HG03457 (cell line): ENCODE data around the gene DNA2.

ENCODE experiments used
- ATAC-seq: cut with Tn5 transposase; IDR thresholded peaks from one replicate; pipeline ENCODE4 v1.9.1; 2021; ENCODE audit warnings: moderate number of reproducible peaks; ENCODE audit not compliant: unreplicated experiment

Gene DNA2

DNA sequence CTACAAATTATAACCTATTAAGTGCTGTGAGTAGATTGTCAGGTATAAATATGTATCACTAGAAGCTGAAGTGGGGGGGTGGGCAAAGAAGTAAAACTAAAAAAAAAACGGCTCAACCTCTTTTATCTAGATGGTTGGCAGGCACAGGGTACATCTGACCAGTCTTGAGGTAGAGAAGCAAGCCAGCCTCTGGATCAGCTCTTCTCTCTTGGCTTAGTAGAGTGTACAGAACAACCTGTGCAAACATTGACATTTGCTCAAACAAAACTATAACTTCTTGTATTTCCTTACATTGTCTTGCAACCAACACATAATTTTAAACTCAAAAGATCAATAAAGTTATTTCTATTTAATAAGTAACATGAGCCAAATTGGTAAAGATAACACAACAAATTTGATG lies 25.6 kb downstream of the DNA2 start:
- no peak for ATAC-seq

GRCh38 chr10:68442971-68443370 lies 28.8 kb downstream of the DNA2 start:
- ATAC-seq, result no peak

GRCh38 chr10:68440898-68441297 lies 30.9 kb downstream of the DNA2 start:
- ATAC-seq, result no peak

GRCh38 chr10:68435803-68436202 lies 36.0 kb downstream of the DNA2 start:
- no peak for ATAC-seq

GRCh38 chr10:68434657-68435056 lies 37.1 kb downstream of the DNA2 start:
- ATAC-seq, result no peak

DNA sequence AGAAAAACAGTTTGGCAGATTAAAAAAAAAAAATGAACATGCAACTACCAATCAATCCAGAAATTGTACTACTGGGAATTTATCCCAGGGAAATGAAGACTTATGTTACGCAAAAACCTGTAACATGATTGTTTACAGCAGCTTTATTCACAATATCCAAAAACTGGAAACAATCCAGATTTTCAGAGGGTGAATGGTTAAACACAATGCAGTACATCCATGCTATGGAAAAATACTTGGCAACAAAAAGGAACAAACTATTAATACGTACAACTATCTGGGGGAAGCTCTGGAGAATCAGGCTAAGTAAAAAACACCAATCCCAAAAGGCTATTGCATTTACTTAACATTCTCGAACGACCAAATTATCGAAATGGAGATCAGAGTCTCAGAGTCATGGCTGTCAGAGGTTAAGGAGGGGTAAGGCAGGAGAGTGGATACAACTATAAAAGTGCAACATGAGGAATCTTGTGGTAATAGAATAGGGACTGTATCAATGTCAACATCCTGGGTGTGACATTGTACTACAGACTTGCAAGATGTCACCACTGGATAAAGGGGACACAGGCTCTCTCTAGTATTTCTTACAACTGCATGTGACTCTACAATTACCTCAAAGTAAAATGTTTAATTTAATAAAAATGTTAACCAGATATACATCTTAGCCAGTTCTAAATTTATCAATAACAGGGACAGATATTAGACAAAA lies 43.2 kb downstream of the DNA2 start:
- ATAC-seq, result no peak

- ATAC-seq, result no peak
These were observed 47.2 kb downstream of the DNA2 start for GRCh38 chr10:68424454-68425014.

GRCh38 chr10:68423522-68423921 lies 48.3 kb downstream of the DNA2 start:
- no peak for ATAC-seq

GRCh38 chr10:68419376-68419775 lies 52.4 kb downstream of the DNA2 start:
- ATAC-seq, result no peak

DNA sequence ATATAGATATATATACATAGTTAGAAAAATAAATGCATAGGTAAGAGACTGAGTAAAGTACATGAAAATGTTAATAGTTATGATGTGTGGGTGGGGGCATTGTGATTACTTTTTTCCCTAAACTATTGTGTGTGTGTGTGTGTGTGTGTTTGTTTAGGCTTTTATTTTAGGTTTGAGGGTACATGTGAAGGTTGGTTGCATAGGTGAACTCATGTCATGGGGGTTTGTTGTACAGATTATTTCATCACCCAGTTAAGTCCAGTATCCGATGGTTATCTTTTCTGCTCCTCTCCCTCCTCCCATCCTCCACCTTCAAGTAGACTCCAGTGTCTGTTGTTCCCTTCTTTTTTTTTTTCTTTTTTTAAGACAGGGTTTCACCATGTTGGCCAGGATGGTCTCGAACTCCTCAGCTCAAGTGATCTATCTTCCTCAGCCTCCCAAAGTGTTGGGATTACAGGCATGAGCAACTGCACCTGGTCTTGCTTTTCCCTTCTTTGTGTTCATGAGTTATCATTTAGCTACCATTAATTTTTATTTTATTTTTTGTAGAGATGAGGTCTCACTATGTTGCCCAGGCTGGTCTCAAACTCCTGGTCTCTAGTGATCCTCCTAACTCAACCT lies 62.8 kb downstream of the DNA2 start:
- ATAC-seq, result no peak

DNA sequence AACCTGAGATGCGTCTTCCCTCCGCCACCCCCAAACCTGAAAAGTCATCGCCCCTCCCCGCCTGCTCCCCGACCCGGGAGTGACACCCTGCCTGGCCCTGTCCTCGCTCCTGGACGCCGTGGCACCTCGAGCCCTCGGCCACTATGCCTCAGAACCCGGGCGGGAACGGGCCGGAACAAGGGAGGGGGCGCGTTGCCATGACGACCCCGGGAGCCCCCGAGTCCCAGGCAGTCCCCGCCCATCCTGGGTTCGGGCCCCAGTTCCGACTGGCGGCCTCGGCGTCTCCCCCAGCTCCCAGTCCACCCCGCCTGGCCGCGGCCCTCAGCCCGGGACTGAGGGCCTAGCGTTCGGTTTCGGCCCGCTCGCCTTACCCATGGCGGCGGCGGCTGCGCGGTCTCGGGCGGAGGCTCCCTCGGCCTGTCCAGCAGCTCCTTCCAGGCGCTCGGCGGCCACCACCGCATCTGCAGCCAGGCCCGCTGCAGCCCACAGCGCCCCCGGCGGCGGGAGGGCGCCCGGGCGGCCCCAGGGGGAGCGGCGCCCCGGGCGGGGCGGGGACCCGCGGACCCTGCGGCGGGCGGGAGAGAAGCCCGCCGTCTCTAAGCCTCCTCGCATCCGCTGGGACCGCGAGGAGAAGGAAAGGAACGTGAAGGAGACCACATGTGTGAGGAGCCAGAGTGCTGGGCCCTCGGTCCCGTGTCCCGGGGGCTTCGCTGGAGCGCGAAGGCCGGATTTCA lies 64.8 kb downstream of the DNA2 start, which contains the start of gene RUFY2:
Gene RUFY2, minus strand, starts transcription at position 463 of the 734 bp plus-strand sequence. Its CDS starts 88 bp downstream, at position 375.
- peak; percentile 93 for ATAC-seq

GRCh38 chr10:68406111-68406814 lies 65.5 kb downstream of the DNA2 start:
- peak; percentile 28 for ATAC-seq

- ATAC-seq, result no peak
These were observed 68.1 kb downstream of the DNA2 start for GRCh38 chr10:68403701-68404100.

GRCh38 chr10:68402276-68402675 lies 69.5 kb downstream of the DNA2 start:
- ATAC-seq, result no peak

DNA sequence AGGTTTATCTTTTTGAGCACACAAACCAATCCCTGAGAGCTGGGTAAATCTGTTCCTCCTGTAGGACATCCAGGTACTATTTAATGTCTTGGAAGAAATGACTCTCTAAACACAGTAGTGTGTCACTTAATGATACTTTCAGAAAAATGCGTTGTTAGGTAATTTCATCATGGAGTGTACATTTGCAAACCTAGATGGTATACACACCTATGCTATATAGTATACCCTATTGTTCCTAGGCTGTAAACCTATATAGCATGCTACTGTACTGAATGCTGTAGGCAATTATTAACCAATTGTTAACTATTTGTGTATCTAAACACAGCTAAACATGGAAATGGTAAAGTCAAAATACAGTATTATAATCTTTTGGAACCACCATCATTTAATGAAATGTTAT lies 74.8 kb downstream of the DNA2 start:
- ATAC-seq, result no peak

- ATAC-seq, result no peak
These were observed 86.0 kb downstream of the DNA2 start for GRCh38 chr10:68385740-68386139.

DNA sequence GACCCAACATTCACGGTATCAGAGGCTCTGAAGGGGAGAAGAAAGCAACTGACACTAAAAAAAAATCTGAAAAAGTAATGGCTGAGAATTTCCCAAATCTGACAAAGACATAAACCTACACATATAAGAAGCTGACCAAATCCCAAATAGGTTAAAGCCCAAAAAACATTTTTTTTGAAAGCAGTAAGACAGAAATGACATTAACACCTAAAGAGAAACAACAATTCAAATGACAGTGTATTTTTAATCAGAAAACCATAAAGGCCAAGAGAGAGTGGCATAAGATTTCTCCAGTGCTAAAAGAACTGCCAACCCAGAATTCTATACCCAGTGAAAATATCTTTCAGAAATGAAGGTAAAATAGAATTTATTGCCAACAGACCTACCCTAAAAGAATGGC lies 100.2 kb downstream of the DNA2 start:
- ATAC-seq, result no peak

- no peak for ATAC-seq
These were observed 104.7 kb downstream of the DNA2 start for GRCh38 chr10:68367121-68367520.

DNA sequence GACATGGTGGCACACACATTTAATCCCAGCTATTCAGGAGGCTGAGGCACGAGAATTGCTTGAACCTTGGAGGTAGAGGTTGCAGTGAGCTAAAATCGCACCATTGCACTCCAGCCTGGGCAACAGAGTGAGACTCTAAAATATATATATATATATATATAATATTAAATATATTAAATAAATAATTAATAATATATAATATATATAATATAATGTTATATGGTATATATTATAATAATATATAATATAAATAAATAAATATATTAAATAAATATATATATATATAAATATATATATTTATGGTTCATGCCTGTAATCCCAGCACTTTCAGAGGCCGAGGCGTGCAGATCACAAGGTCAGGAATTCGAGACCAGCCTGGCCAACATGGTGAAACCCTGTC lies 105.2 kb downstream of the DNA2 start:
- no peak for ATAC-seq

DNA sequence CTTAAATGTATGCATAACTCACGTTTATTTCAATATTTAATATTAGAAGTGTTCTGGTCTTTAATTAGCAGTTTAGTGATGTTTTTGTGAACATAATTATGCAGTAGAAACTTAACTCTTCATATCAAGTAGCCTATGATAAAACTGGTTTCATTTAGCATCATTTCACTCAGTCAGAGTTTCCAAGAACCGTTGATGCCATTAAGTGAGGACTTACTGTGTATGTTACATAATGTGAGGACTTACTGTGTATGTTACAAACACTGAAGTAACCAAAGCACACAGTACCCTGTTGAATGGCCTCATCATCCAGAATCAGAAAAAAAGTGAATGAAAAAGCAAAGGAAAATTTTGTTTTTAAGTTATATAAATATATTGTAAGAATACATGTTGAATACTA lies 106.2 kb downstream of the DNA2 start:
- ATAC-seq, result no peak
